Chondrocyte (in vitro differentiated cells): Measurements from ENCODE around the gene ATP6V0E2. TPM values are rescaled to one million over a fixed set of nuclear protein-coding genes. Genes with fewer than 3 reads are reported as not detected.
A peak's percentile ranks its signal among the peaks of the same experiment; 100 is the strongest.

ENCODE experiments used
- DNase-seq: peaks from one replicate; pipeline ENCODE4 v3.0.0; 2021; ENCODE audit warnings: mixed read lengths, low spot score
- H3K27ac Mint-ChIP-seq: one replicate; pipeline ENCODE4 v1.8.0; 2021; ENCODE audit warnings: mild to moderate bottlenecking, moderate library complexity, mixed read lengths; ENCODE audit not compliant: unreplicated experiment
- H3K27me3 Mint-ChIP-seq: 2 replicates; pipeline ENCODE4 v1.8.0; 2021; ENCODE audit warnings: low read depth, mixed read lengths
- H3K36me3 Mint-ChIP-seq: 2 replicates; pipeline ENCODE4 v1.8.0; 2021; ENCODE audit warnings: low read depth, mixed read lengths
- H3K4me1 Mint-ChIP-seq: 2 replicates; pipeline ENCODE4 v1.8.0; 2021; ENCODE audit warnings: low read depth, mild to moderate bottlenecking, mixed read lengths
- H3K4me3 Mint-ChIP-seq: one replicate; pipeline ENCODE4 v1.8.0; 2021; ENCODE audit warnings: mild to moderate bottlenecking, moderate library complexity, mixed read lengths; ENCODE audit not compliant: unreplicated experiment
- H3K9me3 Mint-ChIP-seq: 2 replicates; pipeline ENCODE4 v1.8.0; 2021; ENCODE audit warnings: low read depth, mixed read lengths
- CTCF ChIP-seq: fragments of 200-600 bp; sonication (generic); IDR thresholded peaks from 2 replicates; pipeline ENCODE4 v1.5.0; 2021; ENCODE audit warnings: antibody characterized with exemption, mild to moderate bottlenecking, moderate library complexity
- total RNA-seq: library from RNA; stranded (reverse); gene quantifications from 3 replicates; pipeline ENCODE4 v1.2.1, GENCODE V29; 2021

The ATP6V0E2 gene
- total RNA-seq, 1 donor from 2014 or later: 24.8 TPM

- Mint-ChIP-seq H3K9me3 (no peaks in the 10 kb centered on the region), H3K27me3 (no peaks in the 10 kb centered on the region), H3K4me1 (peaks cover 13% of the 10 kb centered on the region), H3K36me3 (no peaks in the 10 kb centered on the region), H3K4me3 (no peak overlapping the region), H3K27ac (no peak overlapping the region)
- peak; percentile 73 for DNase-seq
- TF ChIP-seq CTCF: no peak
Measured at GRCh38 chr7:149869291-149869650, 4.5 kb upstream of the ATP6V0E2 start.

- no peak overlapping the region for H3K27ac Mint-ChIP-seq
- no peak for TF ChIP-seq CTCF
- no peaks in the 10 kb centered on the region for H3K27me3 Mint-ChIP-seq
- H3K4me1 Mint-ChIP-seq: peaks cover 17% of the 10 kb centered on the region
- DNase-seq: no peak
- H3K4me3 Mint-ChIP-seq: no peak overlapping the region
- H3K9me3 Mint-ChIP-seq: no peaks in the 10 kb centered on the region
- no peaks in the 10 kb centered on the region for H3K36me3 Mint-ChIP-seq
Measured at GRCh38 chr7:149869867-149870266, 3.9 kb upstream of the ATP6V0E2 start.

DNA sequence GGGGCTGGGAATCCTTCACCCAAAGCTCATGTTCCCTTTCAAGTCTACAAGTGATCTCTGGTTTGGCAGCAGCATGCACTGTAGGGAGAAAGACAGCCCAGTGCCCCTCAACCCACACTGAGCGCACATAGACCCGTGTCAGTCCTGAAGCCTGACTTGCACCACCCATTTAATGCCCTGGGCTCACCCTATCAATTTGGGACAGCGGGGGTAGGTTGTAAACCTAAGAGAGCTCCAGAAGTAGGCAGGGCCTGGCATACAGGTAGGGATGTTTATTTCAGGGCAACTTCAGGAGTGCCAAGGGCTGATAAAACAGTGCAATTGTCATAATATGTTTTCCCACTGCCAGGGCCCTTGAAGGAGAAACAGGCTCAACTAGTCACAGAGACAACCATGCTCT lies 3.5 kb upstream of the ATP6V0E2 start:
- no peak overlapping the region for H3K4me3 Mint-ChIP-seq
- H3K9me3 Mint-ChIP-seq: no peaks in the 10 kb centered on the region
- H3K27me3 Mint-ChIP-seq: no peaks in the 10 kb centered on the region
- H3K36me3 Mint-ChIP-seq: no peaks in the 10 kb centered on the region
- DNase-seq: no peak
- no peak overlapping the region for H3K27ac Mint-ChIP-seq
- TF ChIP-seq CTCF: no peak
- H3K4me1 Mint-ChIP-seq: peaks cover 17% of the 10 kb centered on the region

DNA sequence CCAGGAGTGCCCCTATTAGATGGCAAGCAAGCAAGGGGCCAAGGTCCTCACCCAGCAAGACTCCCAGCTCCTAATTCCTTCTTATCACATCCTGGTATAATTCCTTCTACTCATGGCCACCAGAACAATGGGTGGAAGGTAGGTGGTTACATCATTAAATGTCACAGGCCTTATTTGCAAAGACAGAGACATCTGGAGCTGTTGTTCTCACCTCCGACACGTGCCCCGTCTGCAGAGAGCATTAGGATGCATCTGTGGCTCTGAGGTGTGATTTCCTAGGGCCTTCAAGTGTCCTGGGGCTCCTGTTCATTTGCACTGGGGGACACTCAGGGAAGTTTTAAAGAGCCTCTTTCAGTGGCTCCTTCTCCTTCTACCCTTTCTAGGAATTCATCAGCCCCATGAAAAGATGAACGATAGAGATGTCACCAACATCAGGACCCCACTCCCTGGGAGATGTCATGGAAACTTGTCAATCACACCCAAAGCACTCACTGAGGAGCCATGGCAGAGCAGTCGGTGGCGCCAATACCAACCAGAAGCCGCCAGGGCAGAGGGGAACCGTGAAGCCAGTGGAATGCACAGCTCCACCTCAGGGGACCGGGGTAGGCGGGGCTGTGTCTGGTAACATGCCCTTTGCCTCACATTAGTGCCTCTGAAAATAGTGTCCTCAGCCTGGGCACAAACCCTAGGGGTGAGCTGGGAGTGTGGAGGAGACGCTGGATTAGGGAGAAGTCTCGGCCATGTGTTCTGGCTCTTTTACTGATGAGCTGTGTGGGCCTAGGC lies 2.9 kb upstream of the ATP6V0E2 start:
- Mint-ChIP-seq H3K27ac (no peak overlapping the region), H3K4me1 (peaks cover 17% of the 10 kb centered on the region), H3K9me3 (no peaks in the 10 kb centered on the region), H3K36me3 (no peaks in the 10 kb centered on the region), H3K4me3 (no peak overlapping the region), H3K27me3 (no peaks in the 10 kb centered on the region)
- DNase-seq: no peak
- TF ChIP-seq CTCF: no peak

DNA sequence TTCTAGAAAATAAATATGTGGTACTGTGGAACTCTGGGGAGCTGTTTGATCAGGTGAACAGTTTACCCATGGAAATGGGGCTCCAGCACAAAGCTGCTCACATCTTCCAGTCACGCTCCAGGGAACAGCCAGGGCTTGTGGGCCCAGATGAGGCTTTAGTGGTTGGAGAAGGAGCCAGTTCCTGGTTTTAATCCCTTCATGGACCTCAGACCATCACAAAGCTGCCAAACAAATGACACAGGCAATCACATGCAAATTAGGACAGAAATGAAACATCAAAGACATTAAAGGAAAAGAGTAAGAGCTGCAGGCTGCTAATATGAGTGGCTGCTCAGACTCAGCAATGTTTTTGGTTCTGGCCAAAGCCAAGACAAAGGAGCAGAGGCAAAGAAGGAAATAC lies 2.2 kb upstream of the ATP6V0E2 start:
- Mint-ChIP-seq H3K4me3 (no peak overlapping the region), H3K27ac (no peak overlapping the region), H3K4me1 (peaks cover 17% of the 10 kb centered on the region), H3K27me3 (no peaks in the 10 kb centered on the region), H3K9me3 (no peaks in the 10 kb centered on the region), H3K36me3 (no peaks in the 10 kb centered on the region)
- DNase-seq: no peak
- TF ChIP-seq CTCF: no peak
